ENCODE results near the gene STK25. TPM values are rescaled to one million over a fixed set of nuclear protein-coding genes. Genes with fewer than 3 reads are reported as not detected.
"Not testable (repeated sequence)": the region's sequence is repeated elsewhere in the genome, so short reads cannot be mapped to it uniquely, and the experiment has no call there.

The STK25 gene
- total RNA-seq, 4 donors from 2014 or later, result 159 to 427 (median 205) TPM

DNA sequence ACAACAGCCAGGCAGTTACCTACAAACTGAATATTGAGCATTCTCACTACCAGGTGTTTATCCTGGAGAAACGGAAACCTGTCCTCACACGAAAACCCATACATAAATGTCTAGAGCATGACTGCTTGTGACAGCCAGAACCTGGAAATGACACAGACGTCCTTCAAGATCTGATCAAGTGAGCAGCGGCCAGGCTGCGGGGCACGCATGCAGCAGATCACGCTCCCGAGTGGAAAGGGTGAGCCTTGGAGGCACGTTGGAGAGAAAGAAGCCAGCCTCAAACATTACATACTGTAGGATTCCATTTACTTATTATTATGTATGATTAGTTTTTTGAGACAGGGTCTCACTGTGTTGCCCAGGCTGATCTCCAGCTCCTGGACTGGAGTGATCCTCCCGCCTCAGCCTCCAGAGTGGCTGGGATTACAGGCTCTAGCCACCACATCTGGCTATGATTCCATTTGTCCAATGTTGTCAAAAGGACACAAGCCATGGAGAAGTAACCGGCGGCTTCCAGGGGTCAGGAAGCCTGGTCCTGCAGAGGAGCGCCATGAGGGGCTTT is 22.9 kb upstream of the STK25 start:
- Histone ChIP-seq H3K36me3 (no peaks in the 10 kb centered on the region), H3K4me1 (no peaks in the 10 kb centered on the region), H3K9me3 (no peaks in the 10 kb centered on the region), H3K4me3 (no peak overlapping the region), H3K27ac (no peak overlapping the region), H3K27me3 (no peaks in the 10 kb centered on the region)
- no peak for TF ChIP-seq POLR2A (IDR thresholded peaks at IDR 0.05)
- TF ChIP-seq CTCF (IDR thresholded peaks at IDR 0.05), result no peak
- no peak for TF ChIP-seq EP300 (IDR thresholded peaks at IDR 0.05; ENCODE audit: low read depth)
- no peak for TF ChIP-seq POLR2AphosphoS5 (IDR thresholded peaks at IDR 0.05)
- no peak for DNase-seq
- in situ Hi-C loops (cut with MboI; ENCODE audit: low pct_ligation_motif_present in 1 of 4, low pct_unique_long_range_greater_than_20kb in 1 of 4, low sequenced_read_pairs in 3 of 4), result no loop called here
- 84% methylated on average over 13 of the region's 13 CpGs; no CpG with 5 or more reads in 1 of the 2 donors for WGBS, 2 donors (ENCODE audit: low coverage in 1 of 2)
- intact Hi-C loops (cut with DNase I; ENCODE audit: low total_unique reads), result no loop called here

DNA sequence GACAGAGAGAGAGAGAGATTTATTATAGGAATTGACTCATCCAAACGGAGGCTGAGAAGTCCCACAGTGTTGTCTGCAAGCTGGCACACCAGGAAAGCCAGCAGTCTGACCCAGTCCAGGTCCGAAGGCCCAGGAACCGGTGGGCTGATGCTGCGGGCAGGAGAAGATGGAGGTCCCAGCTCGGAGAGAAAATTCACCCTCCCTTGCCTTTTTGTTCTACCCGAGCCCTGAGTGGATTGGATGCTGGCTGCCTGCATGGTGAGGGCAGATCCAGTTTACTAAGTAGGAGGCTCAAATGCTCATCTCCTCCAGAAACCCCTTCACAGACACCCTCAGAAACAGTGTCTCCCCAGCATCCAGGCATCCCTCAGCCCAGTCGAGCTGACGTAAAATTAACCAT is 22.2 kb upstream of the STK25 start:
- no peak for DNase-seq
- Histone ChIP-seq H3K36me3 (no peaks in the 10 kb centered on the region), H3K9me3 (no peaks in the 10 kb centered on the region), H3K4me1 (no peaks in the 10 kb centered on the region), H3K4me3 (no peak overlapping the region), H3K27me3 (no peaks in the 10 kb centered on the region), H3K27ac (no peak overlapping the region)
- intact Hi-C loops (cut with DNase I; ENCODE audit: low total_unique reads), result no loop called here
- WGBS, 2 donors (ENCODE audit: low coverage in 1 of 2), result 58% methylated on average over 8 of the region's 8 CpGs; no CpG with 5 or more reads in 1 of the 2 donors
- no peak for TF ChIP-seq POLR2A (IDR thresholded peaks at IDR 0.05)
- TF ChIP-seq POLR2AphosphoS5 (IDR thresholded peaks at IDR 0.05), result no peak
- TF ChIP-seq EP300 (IDR thresholded peaks at IDR 0.05; ENCODE audit: low read depth), result no peak
- in situ Hi-C loops (cut with MboI; ENCODE audit: low pct_ligation_motif_present in 1 of 4, low pct_unique_long_range_greater_than_20kb in 1 of 4, low sequenced_read_pairs in 3 of 4), result no loop called here

GRCh38 chr2:241525818-241526780 is 17.7 kb upstream of the STK25 start:
- in situ Hi-C loops (cut with MboI; ENCODE audit: low pct_ligation_motif_present in 1 of 4, low pct_unique_long_range_greater_than_20kb in 1 of 4, low sequenced_read_pairs in 3 of 4); DNase-seq; H3K36me3 ChIP-seq; H3K4me1 ChIP-seq; H3K27me3 ChIP-seq; intact Hi-C loops (cut with DNase I; ENCODE audit: low total_unique reads); H3K27ac ChIP-seq; H3K4me3 ChIP-seq; H3K9me3 ChIP-seq: not testable (repeated sequence)
- WGBS, 2 donors (ENCODE audit: low coverage in 1 of 2), result 93 to 97% methylated on average over 15 to 31 of the region's 31 CpGs

DNA sequence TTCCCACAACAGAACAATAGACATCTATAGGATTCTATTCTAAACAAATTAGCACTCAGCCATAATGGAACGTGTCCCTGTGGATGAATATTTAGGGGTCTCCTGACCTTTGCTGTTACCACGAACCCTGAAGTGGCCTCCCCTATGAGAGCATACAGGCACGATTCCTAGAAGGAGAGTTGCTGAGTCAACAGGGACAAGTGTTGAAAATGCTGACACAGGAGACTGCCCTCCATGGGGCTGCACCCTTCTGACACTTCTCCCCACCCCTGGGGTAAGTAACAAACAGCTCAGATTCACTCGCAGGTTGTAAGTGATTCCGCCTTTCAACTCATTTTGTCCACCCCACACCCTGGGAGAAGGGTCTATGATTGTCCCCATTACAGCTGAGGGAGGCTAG is 14.1 kb upstream of the STK25 start:
- no peak overlapping the region for H3K27ac ChIP-seq
- no peaks in the 10 kb centered on the region for H3K4me1 ChIP-seq
- peaks cover 25% of the 10 kb centered on the region for H3K27me3 ChIP-seq
- no peaks in the 10 kb centered on the region for H3K36me3 ChIP-seq
- in situ Hi-C loops (cut with MboI; ENCODE audit: low pct_ligation_motif_present in 1 of 4, low pct_unique_long_range_greater_than_20kb in 1 of 4, low sequenced_read_pairs in 3 of 4), result no loop called here
- DNase-seq, result no peak
- 80% methylated on average over 5 of the region's 5 CpGs; no CpG with 5 or more reads in 1 of the 2 donors for WGBS, 2 donors (ENCODE audit: low coverage in 1 of 2)
- no peak for TF ChIP-seq POLR2AphosphoS5 (IDR thresholded peaks at IDR 0.05)
- TF ChIP-seq EP300 (IDR thresholded peaks at IDR 0.05; ENCODE audit: low read depth), result no peak
- TF ChIP-seq POLR2A (IDR thresholded peaks at IDR 0.05), result no peak
- no peak for TF ChIP-seq CTCF (IDR thresholded peaks at IDR 0.05)
- no peak overlapping the region for H3K4me3 ChIP-seq
- no peaks in the 10 kb centered on the region for H3K9me3 ChIP-seq
- intact Hi-C loops (cut with DNase I; ENCODE audit: low total_unique reads), result no loop called here

- Histone ChIP-seq H3K27ac (no peak overlapping the region), H3K36me3 (no peaks in the 10 kb centered on the region), H3K4me1 (no peaks in the 10 kb centered on the region), H3K4me3 (no peak overlapping the region), H3K27me3 (peaks cover 25% of the 10 kb centered on the region), H3K9me3 (no peaks in the 10 kb centered on the region)
- no peak for DNase-seq
- no peak for TF ChIP-seq POLR2AphosphoS5 (IDR thresholded peaks at IDR 0.05)
- no peak for TF ChIP-seq EP300 (IDR thresholded peaks at IDR 0.05; ENCODE audit: low read depth)
- TF ChIP-seq CTCF (IDR thresholded peaks at IDR 0.05), result no peak
- TF ChIP-seq POLR2A (IDR thresholded peaks at IDR 0.05), result no peak
- 75 to 100% methylated on average over 2 to 11 of the region's 11 CpGs for WGBS, 2 donors (ENCODE audit: low coverage in 1 of 2)
- in situ Hi-C loops (cut with MboI; ENCODE audit: low pct_ligation_motif_present in 1 of 4, low pct_unique_long_range_greater_than_20kb in 1 of 4, low sequenced_read_pairs in 3 of 4), result no loop called here
- intact Hi-C loops (cut with DNase I; ENCODE audit: low total_unique reads), result no loop called here
Observed at GRCh38 chr2:241519669-241520068, 11.3 kb upstream of the STK25 start.

Measured in transverse colon (tissue), 4 donors.